Left forelimb (tissue), 1 donor: Measurements from ENCODE around the gene GPR162.
A peak's percentile ranks its signal among the peaks of the same experiment; 100 is the strongest.

Experiments used
- DNase-seq: peaks from one replicate; pipeline ENCODE4 v3.0.0-alpha.2; 2018; ENCODE audit warnings: low spot score

The GPR162 gene

DNA sequence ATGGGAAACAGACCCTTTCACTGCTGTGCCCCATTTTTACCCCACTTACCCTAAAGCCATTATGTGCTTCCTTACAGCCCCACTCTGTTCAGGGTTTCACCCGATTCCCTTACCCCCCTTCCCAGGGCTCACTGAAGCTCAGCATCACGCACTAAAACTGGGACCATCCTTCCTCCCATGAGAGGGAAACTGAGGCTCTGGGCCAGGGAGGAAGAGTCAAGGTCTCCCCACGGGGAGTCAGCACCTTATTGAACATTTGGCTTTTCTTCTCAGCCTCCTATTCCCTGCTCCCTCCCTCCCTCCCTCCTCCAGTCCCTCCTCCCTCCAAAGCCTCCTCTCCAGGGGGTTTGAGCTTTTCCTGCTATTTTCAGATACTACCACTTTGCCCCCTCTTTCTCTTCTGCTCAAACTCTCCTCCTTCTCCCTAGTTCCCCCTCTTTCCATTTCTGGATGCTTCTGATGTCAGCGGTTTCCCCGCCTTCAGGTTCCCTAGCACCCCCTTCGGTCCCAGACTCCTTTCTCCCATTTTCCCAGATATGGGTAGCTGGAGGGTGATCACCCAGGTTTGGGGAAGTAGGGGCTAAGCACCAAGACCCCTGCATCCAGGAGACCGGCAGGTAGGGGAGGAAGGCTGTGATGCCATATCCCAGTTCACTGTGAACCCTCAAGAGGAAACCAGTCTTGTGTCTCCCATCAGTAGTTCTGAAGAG lies 960 bp downstream of the GPR162 start:
- peak; percentile 60 for DNase-seq

DNA sequence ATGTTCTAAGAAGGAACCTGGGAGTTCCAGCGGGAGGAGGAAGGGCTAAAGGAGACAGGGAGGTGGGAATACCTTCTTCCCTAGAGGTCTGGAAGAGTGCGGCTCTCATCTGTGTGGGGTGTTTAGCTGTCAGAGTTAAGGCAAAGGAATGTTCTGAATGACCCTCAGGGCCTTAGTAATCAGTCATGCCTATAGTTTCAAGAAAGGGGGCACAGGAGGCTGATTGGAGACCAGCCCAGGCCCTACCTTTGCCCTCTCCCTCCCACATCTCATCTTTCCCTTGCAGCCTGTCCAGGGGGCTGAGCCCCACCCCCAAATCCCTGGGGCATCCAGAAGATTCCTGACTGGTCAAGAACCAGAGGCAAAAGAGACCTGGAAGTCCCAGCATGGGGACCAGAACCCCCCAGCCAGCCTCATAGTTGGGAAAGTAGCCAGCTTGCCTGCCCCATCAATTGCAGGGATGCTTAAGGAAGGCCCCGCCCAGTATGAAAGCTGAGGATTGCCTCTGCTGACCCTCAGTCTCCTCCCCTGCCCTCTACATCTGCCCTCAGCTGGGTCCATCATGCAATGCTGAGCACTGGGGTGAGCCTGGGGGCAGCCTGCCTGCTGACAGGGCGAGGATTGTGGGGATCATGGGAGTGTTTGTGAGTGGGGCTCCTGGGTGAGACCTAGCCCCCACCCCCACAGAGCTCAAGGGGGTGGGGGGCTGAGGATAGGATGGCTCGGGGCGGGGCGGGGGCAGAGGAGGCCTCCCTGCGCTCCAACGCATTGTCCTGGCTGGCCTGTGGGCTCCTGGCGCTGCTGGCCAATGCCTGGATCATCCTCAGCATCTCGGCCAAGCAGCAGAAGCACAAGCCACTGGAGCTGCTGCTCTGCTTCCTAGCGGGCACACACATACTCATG lies 1.8 kb downstream of the GPR162 start:
- peak; percentile 63 for DNase-seq

DNA sequence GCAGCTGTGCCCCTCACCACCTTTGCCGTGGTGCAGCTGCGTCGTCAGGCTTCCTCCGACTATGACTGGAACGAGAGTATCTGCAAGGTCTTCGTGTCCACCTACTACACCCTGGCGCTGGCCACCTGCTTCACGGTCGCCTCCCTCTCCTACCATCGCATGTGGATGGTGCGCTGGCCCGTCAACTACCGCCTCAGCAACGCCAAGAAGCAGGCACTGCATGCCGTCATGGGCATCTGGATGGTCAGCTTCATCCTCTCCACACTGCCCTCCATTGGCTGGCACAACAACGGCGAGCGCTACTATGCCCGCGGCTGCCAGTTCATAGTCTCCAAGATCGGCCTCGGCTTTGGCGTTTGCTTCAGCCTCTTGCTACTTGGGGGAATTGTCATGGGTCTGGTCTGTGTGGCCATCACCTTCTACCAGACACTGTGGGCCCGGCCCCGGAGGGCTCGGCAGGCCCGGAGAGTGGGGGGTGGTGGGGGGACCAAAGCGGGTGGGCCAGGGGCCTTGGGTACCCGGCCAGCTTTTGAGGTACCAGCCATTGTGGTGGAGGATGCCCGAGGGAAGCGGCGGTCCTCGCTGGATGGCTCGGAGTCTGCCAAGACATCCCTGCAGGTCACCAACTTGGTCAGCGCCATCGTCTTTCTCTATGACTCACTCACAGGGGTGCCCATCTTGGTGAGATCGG lies 2.6 kb downstream of the GPR162 start:
- peak; percentile 61 for DNase-seq

DNA sequence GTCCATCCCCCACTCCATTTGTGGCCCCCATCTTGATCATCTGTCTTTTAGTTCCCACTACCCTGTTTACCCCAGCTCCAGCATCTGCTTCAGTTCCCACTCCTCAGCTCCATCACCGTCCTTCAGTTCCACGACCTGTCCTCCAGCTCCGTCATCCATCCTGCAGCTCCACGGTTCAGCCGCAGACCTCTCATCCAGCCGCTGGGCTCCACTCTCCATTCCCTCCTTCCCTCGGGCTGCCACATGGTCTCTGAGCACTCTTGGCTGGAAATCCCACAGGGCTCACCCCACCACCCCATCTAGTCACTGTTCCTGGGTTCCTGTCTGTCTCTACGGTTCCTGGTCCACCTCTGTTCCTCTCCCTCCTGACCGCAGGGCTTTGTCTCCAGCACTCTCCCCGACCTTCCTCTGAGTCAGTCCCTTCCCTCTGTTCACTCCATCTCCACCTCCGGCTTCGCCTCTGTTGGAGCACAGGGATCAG lies 3.3 kb downstream of the GPR162 start:
- DNase-seq = peak; percentile 55

DNA sequence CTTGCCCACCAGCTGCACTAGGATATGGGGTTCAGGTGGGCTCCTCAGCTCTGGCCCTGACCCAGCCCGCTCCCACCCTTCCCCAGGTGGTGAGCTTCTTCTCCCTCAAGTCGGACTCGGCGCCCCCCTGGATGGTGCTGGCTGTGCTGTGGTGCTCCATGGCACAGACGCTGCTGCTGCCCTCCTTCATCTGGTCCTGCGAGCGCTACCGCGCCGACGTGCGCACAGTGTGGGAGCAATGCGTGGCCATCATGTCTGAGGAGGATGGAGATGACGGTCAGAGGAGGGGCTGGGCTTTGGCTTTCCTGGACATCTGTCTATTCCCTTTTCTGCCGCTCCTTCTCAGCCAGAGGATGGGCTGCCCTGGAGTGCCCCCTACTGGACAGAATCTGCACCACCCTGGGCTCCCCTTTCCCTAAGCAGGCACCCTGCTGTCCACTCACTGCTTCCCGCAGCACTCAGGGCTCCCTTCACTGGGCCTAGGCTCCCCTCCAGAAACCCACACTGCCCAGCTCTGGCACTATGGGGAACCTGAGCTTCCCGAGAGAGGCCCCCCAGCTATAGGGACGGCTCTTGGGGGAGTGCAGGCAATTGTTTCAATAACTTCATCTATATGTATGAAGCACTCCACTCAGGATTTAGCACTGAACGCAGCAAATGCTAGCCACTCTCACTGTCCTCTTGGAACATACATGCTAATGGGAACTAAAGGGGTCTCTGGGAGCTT lies 3.9 kb downstream of the GPR162 start:
- DNase-seq = peak; percentile 93

DNA sequence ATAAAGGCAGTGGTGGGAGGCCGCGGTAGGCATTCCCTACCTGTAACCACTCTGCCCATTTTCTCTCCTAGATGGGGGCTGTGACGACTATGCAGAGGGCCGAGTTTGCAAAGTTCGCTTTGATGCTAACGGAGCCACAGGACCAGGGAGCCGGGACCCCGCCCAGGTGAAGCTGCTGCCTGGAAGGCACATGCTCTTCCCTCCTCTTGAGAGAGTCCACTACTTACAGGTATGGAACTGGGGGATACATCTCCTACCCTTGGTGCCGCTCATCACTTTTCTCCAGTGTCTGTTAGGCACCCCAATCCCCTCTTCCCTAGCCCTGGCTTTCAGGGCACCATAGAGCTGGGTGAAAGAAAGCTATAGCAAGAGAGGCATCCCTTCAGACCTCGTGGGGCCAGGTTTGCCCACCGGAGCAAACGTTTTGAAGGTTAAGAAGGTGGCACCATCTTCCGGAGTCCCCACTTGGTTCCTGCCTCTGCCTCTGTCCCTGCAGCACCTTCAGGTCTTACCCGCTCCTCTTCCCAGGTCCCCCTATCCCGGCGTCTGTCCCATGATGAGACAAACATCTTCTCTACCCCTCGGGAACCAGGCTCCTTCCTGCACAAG lies 4.6 kb downstream of the GPR162 start:
- no peak for DNase-seq

DNA sequence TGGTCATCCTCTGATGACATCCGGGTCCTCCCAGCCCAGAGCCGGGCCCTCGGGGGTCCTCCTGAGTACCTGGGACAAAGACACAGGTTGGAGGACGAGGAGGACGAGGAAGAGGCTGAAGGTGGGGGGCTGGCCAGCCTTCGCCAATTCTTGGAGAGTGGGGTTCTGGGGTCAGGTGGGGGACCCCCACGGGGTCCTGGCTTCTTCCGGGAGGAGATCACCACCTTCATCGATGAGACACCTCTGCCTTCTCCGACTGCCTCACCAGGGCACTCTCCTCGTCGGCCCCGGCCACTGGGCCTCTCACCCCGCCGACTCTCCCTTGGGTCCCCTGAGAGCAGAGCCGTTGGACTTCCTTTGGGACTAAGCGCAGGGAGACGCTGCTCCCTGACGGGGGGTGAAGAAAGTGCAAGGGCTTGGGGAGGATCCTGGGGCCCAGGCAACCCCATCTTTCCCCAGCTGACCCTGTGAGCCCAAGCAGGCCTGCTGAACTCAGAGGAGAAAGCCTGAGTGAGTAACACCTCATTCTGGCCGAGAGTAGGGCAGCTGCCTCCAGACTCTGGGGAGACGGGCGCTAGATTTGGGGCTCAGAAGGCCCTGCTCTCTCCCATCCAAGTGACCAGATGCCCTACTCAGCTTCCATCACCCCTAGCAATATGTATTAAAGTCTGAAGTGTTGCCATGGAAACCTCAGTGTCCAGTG lies 5.3 kb downstream of the GPR162 start:
- peak; percentile 62 for DNase-seq

DNA sequence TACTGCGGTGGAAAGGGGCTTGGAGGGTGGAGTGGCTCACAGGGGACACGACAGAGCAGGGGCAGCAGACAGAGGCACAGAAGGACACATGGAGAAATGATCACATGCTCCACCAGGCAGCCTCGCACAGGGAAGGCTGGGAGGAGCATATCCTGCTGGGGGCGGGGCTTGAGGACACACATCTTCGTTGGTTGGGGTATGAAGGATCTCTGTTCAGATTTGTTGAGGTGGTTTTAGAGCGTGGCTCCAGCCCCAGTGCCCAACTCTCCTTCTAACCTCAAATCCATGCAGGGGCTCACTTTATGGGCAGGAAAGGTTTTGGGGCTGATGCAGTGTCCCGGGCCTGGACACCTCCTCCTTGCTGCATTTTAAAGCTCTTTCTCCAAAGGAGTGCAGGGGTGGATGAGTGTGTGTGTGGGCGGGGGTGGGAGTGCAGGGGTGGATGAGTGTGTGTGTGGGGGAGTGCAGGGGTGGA lies 5.9 kb downstream of the GPR162 start:
- peak; percentile 84 for DNase-seq

DNA sequence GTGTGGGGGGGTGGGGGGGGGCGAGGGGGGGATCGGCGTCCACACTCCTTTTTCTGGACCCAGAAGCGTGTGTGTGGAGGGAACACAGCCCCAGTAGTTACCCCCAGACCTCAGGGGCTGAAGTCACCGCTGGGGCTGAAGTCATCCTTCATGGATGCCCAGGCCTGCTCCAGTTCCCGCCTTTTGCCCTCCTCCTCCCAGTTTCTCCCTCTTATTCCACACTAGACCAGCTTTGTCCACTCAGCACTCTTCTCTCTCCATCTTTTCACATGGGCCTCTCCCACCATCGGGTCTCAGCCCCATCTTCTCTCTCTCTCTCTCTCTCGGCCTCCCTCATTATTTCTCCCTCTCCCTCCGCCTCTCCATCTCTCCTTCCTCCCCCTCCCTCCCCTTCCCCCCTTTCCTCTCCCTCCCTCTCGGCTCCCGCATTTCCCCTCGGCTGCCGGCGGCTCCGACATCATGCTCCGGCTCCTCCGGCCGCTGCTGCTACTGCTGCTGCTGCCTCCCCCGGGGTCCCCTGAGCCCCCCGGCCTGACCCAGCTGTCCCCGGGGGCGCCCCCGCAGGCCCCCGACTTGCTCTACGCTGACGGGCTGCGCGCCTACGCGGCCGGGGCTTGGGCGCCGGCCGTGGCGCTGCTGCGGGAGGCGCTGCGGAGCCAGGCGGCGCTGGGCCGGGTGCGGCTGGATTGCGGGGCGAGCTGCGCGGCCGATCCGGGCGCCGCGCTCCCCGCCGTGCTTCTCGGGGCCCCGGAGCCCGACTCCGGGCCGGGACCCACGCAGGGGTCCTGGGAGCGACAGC lies 6.6 kb downstream of the GPR162 start, which contains the start of gene P3H3:
TSS of gene P3H3 (plus strand) at position 426 of the 799 bp plus-strand sequence. CDS start at position 460, 34 bp downstream.
- DNase-seq = peak; percentile 76

DNA sequence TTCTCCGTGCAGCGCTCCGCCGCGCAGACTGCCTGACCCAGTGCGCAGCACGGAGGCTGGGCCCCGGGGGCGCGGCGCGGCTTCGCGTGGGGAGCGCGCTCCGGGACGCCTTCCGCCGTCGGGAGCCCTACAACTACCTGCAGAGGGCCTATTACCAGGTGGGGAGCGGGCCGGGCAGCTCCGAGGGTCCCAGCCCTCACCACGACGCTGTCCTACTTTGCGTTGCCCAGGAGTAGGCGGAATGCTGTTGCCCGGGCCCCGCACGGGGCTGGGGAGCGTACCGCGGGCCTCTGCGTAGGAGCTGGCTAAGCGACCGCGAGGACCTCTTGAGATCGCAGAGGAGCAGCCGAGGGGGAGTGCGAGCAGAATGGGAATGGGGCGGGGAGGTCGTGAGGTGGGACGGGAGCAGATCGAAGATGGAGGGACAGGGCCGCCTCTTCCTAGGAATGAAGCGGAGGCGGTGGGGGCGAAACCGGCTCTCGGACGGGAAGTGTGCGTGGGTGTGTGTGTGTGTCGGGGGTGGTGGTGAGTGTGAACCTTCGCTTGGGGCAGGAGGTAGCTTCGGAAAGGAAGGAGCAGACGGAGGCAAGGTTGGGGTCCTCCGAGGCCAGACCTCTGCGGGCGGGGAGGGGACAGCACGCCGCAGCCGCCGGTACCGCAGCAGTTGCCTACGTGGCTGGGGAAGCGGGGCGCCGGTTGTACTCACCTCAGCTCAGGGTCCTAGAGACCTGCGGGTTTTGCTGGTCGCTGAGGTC lies 7.3 kb downstream of the GPR162 start:
- peak; percentile 83 for DNase-seq

DNA sequence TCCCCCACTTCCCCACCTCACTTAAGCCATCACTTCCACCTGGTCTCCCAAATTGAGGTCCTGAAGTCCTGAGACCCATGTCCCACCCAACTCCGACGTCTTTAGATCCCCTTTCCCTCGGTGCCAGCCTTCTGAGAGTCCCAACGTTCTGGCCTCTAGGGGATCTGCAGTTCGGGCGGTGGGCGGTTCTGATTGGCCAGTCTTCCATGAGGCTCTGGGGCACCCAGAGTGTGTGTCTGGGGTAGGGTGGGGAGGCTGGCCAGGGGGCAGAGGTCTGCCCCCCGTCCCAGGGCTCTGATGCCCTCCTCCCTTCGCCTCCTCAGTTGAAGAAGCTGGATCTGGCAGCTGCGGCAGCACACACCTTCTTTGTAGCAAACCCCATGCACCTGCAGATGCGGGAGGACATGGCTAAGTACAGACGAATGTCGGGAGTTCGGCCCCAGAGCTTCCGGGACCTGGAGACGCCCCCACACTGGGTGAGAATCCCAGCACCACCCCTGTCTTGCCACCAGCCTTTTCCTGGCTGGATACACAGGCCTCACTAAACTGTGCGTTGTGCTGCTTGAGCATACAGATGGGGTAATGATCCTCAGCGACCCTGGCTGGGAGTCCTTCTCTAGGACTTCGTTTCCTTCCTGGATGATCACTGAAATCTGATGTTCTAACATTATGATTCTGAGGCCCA lies 8.1 kb downstream of the GPR162 start:
- DNase-seq = no peak

DNA sequence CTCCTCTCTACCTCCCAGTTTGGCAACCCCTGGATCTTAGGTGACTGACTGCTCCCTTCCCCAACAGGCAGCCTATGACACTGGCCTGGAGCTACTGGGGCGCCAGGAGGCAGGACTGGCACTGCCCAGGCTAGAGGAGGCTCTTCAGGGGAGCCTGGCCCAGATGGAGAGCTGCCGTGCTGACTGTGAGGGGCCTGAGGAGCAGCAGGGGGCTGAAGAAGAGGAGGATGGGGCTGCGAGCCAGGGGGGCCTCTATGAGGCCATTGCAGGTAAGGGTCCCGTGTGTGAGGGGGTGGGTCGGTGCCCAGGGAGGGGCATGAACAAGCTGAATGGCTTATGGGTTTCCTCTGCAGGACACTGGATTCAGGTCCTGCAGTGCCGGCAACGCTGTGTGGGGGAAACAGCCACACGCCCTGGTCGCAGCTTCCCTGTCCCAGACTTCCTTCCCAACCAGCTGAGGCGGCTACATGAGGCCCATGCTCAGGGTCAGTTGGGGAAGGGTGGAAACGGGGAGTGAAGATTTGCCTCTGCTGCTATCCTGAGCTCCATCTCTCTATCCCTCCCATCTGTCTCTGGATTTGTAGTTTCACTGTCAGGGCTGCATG lies 8.8 kb downstream of the GPR162 start:
- peak; percentile 53 for DNase-seq

DNA sequence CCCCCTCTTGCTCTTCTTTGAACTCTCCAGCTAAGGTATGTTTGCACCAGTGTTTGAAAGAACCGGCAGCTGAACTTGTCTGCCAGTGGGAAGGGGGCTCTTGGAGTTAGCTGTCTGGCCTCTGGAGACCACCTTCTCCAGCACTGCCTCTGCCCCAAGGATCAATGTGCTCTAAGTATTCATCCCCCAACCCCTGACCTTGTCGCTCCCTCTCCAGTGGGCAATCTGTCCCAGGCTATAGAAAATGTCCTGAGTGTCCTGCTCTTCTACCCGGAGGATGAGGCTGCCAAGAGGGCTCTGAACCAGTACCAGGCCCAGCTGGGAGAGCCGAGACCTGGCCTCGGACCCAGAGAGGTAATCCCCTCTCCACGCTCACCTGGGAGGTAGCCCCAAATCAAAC lies 9.4 kb downstream of the GPR162 start:
- peak; percentile 50 for DNase-seq

DNA sequence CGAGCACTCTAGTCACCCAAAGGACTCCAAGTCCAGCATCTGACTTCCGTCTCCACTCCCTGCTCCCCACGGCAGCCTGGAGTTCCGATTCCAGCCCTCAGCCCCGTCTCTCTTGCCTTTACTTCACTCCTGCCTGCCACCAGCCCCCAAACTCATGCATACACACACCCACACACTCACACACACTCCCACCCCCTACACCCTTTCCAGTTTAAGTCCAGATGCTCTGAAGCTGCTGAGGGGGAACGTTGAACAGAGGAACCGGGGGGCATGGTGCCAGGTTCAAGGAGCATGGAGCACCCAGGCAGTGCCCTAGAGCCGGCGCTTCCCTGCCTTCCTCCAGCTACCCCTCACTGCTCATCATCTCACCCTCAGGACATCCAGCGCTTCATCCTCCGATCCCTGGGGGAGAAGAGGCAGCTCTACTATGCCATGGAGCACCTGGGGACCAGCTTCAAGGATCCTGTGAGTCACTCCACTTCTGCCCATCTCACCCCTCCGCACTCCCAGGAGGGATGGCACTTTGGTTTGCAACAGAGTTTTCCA lies 9.9 kb downstream of the GPR162 start:
- no peak for DNase-seq

DNA sequence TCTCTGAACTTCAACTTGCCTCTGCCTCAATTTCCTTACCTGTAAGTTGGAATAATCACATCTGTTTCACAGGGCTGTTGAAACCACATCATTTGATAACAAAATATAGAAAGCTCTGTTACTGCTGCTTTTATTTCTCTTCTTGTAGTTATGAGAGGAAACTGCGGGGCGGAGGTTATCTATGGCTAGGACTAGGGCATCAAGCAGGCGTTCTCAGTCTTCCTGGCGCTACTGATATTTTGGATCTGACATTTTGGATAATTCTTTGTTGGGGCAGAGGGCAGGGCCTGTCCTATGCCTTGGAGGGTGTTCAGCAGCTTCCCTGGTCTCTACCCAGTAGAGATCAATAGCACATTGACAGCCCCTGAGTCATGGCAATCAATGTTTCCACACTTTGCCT lies 10.5 kb downstream of the GPR162 start:
- no peak for DNase-seq

DNA sequence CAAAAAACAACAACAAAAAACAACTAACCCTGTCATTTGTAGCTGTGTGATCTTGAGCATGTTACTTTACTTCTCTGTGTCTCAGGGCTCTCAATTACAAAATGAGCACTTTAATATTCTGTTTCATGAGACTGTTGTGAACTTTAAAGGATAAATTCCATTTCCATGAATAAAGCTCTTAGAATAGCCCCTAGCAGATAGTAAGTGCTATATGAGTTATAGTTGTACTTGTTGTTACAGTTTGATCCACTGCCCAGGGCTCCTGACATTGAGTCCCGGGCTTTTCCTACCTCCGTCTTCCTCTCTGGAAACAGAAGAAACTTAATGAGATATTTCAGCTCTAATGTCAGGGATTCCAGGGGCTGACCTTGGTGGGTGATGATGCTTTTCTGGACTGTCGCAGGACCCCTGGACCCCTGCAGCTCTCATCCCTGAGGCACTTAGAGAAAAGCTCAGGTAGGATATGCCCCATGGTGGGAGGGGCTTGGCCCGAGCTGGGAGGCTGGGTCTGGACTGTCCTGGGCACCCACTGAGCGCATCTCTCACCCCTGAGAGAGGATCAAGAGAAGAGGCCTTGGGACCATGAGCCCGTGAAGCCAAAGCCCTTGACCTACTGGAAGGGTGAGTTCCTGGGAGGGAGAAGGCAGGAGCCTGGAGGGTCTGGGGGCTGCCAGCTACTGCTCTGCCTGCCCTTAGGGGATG lies 11.7 kb downstream of the GPR162 start:
- DNase-seq = no peak

DNA sequence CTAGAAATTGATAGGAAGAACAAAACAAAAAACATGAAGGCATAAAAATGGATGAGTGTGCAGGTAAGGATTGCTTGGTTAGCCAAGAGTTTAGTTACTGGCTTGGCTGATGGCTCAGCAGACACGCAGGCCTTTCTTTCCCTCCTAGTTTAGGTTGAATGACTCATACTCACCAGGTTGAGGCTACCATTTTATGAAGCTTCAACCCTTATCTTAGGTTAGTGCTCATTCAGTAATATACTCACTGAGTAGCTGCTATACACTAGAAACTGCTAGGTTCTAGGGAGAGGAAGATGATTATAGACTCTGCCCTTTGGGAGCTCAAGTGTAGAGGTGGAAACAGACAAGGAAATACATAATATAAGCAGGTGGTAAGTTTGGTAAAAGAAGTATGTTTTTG lies 12.6 kb downstream of the GPR162 start:
- DNase-seq = no peak
